SU-DHL-6 (cell line): Measurements from ENCODE around the gene ANXA6.

Experiments
- H2AFZ ChIP-seq: fragments of 200-600 bp; sonication (generic); 2 replicates; pipeline ENCODE4 v1.6.1; 2014; ENCODE audit warnings: low read depth, mild to moderate bottlenecking, moderate library complexity, mixed read lengths, antibody characterized with exemption, low read length; ENCODE audit not compliant: severe bottlenecking
- H3F3A ChIP-seq: fragments of 200-600 bp; shearing (Covaris generic); 2 replicates; pipeline ENCODE4 v1.6.0; 2016; ENCODE audit warnings: antibody characterized with exemption, mild to moderate bottlenecking; ENCODE audit not compliant: insufficient read depth
- H3K27ac ChIP-seq: fragments of 200-600 bp; sonication (generic); 2 replicates; pipeline ENCODE4 v1.5.1; 2016; ENCODE audit warnings: low read depth, mild to moderate bottlenecking, low read length, moderate library complexity, mixed read lengths
- H3K27me3 ChIP-seq: fragments of 200-600 bp; sonication (generic), shearing (Covaris generic); 2 replicates; pipeline ENCODE4 v1.6.0; 2014; ENCODE audit warnings: mild to moderate bottlenecking, low read length
- H3K36me3 ChIP-seq: fragments of 200-600 bp; sonication (generic); 2 replicates; pipeline ENCODE4 v1.6.1; 2014; ENCODE audit warnings: mild to moderate bottlenecking, low read length, mixed read lengths
- H3K4me2 ChIP-seq: fragments of 300-600, 200-600 bp; shearing (Covaris generic), sonication (generic); 2 replicates; pipeline ENCODE4 v1.6.0; 2014; ENCODE audit warnings: low read length, low read depth, mild to moderate bottlenecking; ENCODE audit not compliant: poor library complexity, severe bottlenecking
- H3K4me3 ChIP-seq: fragments of 200-600 bp; sonication (generic); 2 replicates; pipeline ENCODE4 v1.5.1; 2014; ENCODE audit warnings: antibody characterized with exemption, low read length, mild to moderate bottlenecking, mixed read lengths; ENCODE audit not compliant: insufficient read depth, poor library complexity, severe bottlenecking
- H3K79me2 ChIP-seq: fragments of 200-600 bp; sonication (generic); 2 replicates; pipeline ENCODE4 v1.6.1; 2014; ENCODE audit warnings: mild to moderate bottlenecking, low read length, moderate library complexity; ENCODE audit not compliant: insufficient read depth
- H3K9ac ChIP-seq: fragments of 200-600 bp; sonication (generic); 2 replicates; pipeline ENCODE4 v1.7.0; 2014; ENCODE audit warnings: mild to moderate bottlenecking, low read length
- H3K9me2 ChIP-seq: fragments of 200-600 bp; sonication (generic); replicated peaks from 2 replicates; pipeline ENCODE4 v1.6.1; 2014; ENCODE audit warnings: low read length; ENCODE audit not compliant: insufficient read depth
- H3K9me3 ChIP-seq: fragments of 200-600 bp; sonication (generic); 2 replicates; pipeline ENCODE4 v1.6.1; 2014; ENCODE audit warnings: low read length, mixed read lengths; ENCODE audit not compliant: insufficient read depth
- H4K20me1 ChIP-seq: fragments of 200-600 bp; sonication (generic); 2 replicates; pipeline ENCODE4 v1.6.1; 2014; ENCODE audit warnings: low read depth, mild to moderate bottlenecking, antibody characterized with exemption, low read length, moderate library complexity, mixed read lengths
- EZH2phosphoT487 ChIP-seq: fragments of 200-600 bp; sonication (generic), shearing (Covaris generic); conservative IDR thresholded peaks from 2 replicates; pipeline ENCODE4 v1.6.1; 2018; ENCODE audit warnings: mild to moderate bottlenecking, antibody characterized with exemption, low read length, moderate library complexity, mixed read lengths
- TF ChIP-seq, protein P1 (sequence below): fragments of 200-600 bp; sonication (generic); IDR thresholded peaks from one replicate; pipeline ENCODE4 v1.5.1; 2017; ENCODE audit warnings: antibody characterized with exemption, mild to moderate bottlenecking, low read length, moderate library complexity; ENCODE audit not compliant: insufficient read depth, poor library complexity, severe bottlenecking

ANXA6 gene

DNA sequence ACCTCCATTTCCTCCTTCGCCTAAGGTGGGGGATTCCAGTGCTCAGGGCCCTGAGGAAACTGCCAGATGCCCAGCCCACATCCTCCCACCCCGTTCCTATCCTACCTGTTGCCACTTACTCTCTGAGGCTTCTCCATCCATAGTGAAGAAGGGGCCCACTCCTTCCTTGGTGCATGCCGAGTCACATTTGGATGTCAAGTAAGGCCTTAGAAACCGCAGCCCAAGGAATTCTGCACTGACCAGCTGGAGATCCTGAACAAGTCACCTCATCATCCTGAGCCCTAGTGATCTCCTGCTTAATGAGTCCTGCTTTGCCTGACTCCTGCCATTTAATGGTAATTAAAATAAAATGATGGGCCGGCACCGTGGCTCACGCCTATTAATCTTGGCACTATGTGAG is 70.1 kb downstream of the ANXA6 start:
- H3K9ac ChIP-seq, result peak overlapping the region; percentile 74
- H3F3A ChIP-seq, result peaks cover 18% of the 10 kb centered on the region; the same call in 1 of the 2 replicates
- TF ChIP-seq EZH2phosphoT487, result no peak
- TF ChIP-seq, protein P1, sequence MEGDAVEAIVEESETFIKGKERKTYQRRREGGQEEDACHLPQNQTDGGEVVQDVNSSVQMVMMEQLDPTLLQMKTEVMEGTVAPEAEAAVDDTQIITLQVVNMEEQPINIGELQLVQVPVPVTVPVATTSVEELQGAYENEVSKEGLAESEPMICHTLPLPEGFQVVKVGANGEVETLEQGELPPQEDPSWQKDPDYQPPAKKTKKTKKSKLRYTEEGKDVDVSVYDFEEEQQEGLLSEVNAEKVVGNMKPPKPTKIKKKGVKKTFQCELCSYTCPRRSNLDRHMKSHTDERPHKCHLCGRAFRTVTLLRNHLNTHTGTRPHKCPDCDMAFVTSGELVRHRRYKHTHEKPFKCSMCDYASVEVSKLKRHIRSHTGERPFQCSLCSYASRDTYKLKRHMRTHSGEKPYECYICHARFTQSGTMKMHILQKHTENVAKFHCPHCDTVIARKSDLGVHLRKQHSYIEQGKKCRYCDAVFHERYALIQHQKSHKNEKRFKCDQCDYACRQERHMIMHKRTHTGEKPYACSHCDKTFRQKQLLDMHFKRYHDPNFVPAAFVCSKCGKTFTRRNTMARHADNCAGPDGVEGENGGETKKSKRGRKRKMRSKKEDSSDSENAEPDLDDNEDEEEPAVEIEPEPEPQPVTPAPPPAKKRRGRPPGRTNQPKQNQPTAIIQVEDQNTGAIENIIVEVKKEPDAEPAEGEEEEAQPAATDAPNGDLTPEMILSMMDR, result no peak
- no peak overlapping the region for H2AFZ ChIP-seq
- H4K20me1 ChIP-seq, result no peaks in the 10 kb centered on the region
- no peaks in the 10 kb centered on the region for H3K9me2 ChIP-seq
- peak overlapping the region; percentile 71 for H3K4me3 ChIP-seq
- H3K27ac ChIP-seq, result peak overlapping the region; percentile 77; the same call in 1 of the 2 replicates
- H3K36me3 ChIP-seq, result no peaks in the 10 kb centered on the region
- no peaks in the 10 kb centered on the region for H3K27me3 ChIP-seq
- H3K9me3 ChIP-seq, result no peaks in the 10 kb centered on the region
- peaks cover 29% of the 10 kb centered on the region for H3K79me2 ChIP-seq
- peak overlapping the region; percentile 93 for H3K4me2 ChIP-seq

DNA sequence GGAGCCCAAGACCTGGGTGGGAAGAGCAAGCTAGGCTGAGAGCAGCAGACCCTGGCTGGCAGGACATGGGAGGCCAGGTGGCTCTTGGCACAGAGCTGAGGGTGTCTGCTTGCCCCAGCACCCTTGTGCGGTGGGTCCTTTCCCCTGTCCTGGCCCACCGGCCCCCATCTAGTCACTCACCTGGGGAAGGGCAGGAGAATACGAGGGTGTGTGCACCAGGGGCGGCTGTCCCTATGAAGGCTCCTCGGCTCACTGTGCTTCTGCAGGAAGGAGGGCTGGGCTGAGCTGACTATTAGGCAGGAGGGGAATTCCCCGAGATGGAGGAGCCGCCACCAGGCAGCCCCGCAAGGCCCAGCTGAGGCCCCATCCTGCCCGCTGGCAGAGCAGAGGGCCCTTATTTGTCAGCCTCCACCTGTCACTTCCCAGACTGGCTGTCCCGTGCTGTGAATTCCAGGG is 70.6 kb downstream of the ANXA6 start:
- no peaks in the 10 kb centered on the region for H3K9me3 ChIP-seq
- peaks cover 35% of the 10 kb centered on the region for H3K79me2 ChIP-seq
- no peaks in the 10 kb centered on the region for H4K20me1 ChIP-seq
- peak overlapping the region; percentile 93 for H3K4me2 ChIP-seq
- peaks cover 22% of the 10 kb centered on the region; the same call in 1 of the 2 replicates for H3F3A ChIP-seq
- no peak overlapping the region for H2AFZ ChIP-seq
- H3K9ac ChIP-seq, result peak overlapping the region; percentile 74
- peak overlapping the region; percentile 77 for H3K27ac ChIP-seq
- no peaks in the 10 kb centered on the region for H3K9me2 ChIP-seq
- no peaks in the 10 kb centered on the region for H3K36me3 ChIP-seq
- H3K4me3 ChIP-seq, result peak overlapping the region; percentile 71
- no peaks in the 10 kb centered on the region for H3K27me3 ChIP-seq
- TF ChIP-seq, protein P1, result no peak
- no peak for TF ChIP-seq EZH2phosphoT487

DNA sequence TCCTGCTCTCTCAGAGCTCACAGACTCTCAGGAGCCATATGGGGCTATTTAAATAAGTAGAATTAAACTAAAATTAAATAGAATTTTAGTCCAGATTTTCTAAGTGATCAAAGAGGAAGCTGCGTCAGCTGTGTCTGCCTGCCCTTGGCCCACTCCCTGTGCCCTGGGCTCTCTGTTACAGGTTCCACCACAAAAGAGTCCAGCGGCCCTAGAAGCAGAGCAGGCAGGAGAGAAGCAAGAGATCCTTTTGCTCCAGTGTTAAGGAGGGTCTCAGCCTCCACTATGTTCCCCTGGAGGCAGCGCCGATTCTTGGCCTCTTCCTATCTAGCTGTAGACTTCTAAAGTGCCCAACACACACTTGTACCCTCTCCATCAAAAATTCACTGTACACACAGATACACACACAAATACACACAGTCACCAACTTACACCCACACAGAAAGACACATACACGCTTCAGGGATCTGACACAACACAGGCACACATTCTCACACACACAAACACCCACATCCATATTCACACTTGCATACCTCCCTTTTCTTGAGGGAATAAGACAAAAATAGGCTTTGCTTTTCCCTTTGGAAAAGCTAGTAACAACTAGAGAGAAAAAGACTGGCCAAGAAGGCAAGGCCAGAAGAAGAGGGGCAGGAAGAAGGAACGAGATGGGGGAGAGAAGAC is 71.2 kb downstream of the ANXA6 start:
- Histone ChIP-seq H3K4me2 (peak overlapping the region; percentile 93), H3K36me3 (no peaks in the 10 kb centered on the region), H3K9me2 (no peaks in the 10 kb centered on the region), H4K20me1 (no peaks in the 10 kb centered on the region), H3K79me2 (peaks cover 41% of the 10 kb centered on the region), H3K27me3 (no peaks in the 10 kb centered on the region), H3F3A (peaks cover 28% of the 10 kb centered on the region; the same call in 1 of the 2 replicates), H3K4me3 (peak overlapping the region; percentile 71), H3K9ac (peak overlapping the region; percentile 74), H3K9me3 (no peaks in the 10 kb centered on the region), H2AFZ (peak overlapping the region; percentile 30), H3K27ac (peak overlapping the region; percentile 77)
- TF ChIP-seq EZH2phosphoT487, result no peak
- TF ChIP-seq, protein P1, result no peak
